Esophagus muscularis mucosa (tissue), 4 donors: ENCODE measurements around the gene TEX261.

Experiments used
- CTCF ChIP-seq, 3 experiments: fragments of 200-600 bp in 2 of 3; fragments of 450-650 bp in 1 of 3; sonication (generic) in 2 of 3; IDR thresholded peaks; one replicate each; pipeline ENCODE4 v1.5.1; 2017 to 2019; ENCODE audit warnings: antibody characterized with exemption in 3 of 3, mild to moderate bottlenecking in 2 of 3, moderate library complexity in 1 of 3
- EP300 ChIP-seq: sonication (generic); formaldehyde crosslinking; IDR thresholded peaks from one replicate; pipeline ENCODE4 v1.6.1; 2017; ENCODE audit warnings: antibody characterized with exemption
- POLR2A ChIP-seq: fragments of 450-650 bp; IDR thresholded peaks from one replicate; pipeline ENCODE4 v1.6.1; 2017; ENCODE audit warnings: antibody characterized with exemption, moderate library complexity, mild to moderate bottlenecking, low read depth
- POLR2AphosphoS5 ChIP-seq, 2 donors: sonication (generic); formaldehyde crosslinking; IDR thresholded peaks; one replicate each; pipeline ENCODE4 v1.6.1; 2017; ENCODE audit warnings: antibody characterized with exemption in 2 of 2

- TF ChIP-seq CTCF (IDR thresholded peaks at IDR 0.05) (no peak), POLR2AphosphoS5 (IDR thresholded peaks at IDR 0.05) (no peak), POLR2A (no peak), EP300 (no peak)
These were observed 6.5 kb downstream of the TEX261 start for GRCh38 chr2:70988151-70988550.
